Fibroblast of skin of left quadriceps (primary cell): ENCODE measurements around the gene CBX1.
"Not testable (repeated sequence)": the region's sequence is repeated elsewhere in the genome, so short reads cannot be mapped to it uniquely, and the experiment has no call there.

ENCODE experiments used
- DNase-seq, 2 experiments: peaks; one replicate each; pipeline ENCODE4 v3.0.0-alpha.2; 2013; ENCODE audit warnings: low read depth in 2 of 2

CBX1 gene

GRCh38 chr17:48123776-48124388 is 22.6 kb upstream of the CBX1 start:
- DNase-seq: no peak

- no peak for DNase-seq
Measured at GRCh38 chr17:48123111-48123510, 21.8 kb upstream of the CBX1 start.

- no peak for DNase-seq
Measured at GRCh38 chr17:48122665-48123045, 21.4 kb upstream of the CBX1 start.

- DNase-seq: no peak
Measured at GRCh38 chr17:48121923-48122664, 20.8 kb upstream of the CBX1 start.

GRCh38 chr17:48113201-48113676 is 12.0 kb upstream of the CBX1 start:
- no peak for DNase-seq

DNA sequence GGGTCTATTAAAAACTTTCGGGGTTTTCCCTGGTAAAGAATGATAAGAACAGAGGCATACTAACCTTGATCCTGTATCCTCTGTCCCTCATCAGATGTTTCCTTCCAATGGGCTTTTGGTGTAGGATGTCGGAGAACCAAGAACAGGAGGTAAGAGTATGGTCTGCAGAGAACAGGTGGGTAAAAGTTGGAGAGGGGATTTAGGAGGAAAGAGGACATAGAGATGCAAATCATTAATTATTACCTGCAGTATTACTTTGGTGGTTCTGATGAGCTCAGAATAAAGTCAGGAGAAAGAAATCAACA is 10.6 kb upstream of the CBX1 start:
- no peak for DNase-seq

DNA sequence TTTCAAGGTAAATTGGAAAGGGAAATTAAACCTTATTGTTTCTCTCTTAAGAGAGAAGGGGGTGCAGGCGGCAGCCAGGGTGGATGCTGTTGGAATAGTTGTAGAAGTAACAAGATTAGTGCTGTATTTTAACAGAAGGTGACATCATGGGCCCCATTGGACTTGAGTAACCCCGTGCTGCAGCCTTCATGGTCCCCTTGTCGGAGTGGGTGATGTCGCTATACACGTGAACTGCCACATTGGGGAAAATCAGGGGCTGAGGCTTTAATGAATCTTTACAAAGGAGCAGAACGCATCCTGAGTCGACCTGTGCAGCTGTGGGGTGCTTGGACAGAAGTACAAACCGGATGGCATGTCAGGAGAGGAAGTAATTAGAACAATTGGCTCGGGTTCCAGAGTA is 9.5 kb upstream of the CBX1 start:
- no peak for DNase-seq

DNA sequence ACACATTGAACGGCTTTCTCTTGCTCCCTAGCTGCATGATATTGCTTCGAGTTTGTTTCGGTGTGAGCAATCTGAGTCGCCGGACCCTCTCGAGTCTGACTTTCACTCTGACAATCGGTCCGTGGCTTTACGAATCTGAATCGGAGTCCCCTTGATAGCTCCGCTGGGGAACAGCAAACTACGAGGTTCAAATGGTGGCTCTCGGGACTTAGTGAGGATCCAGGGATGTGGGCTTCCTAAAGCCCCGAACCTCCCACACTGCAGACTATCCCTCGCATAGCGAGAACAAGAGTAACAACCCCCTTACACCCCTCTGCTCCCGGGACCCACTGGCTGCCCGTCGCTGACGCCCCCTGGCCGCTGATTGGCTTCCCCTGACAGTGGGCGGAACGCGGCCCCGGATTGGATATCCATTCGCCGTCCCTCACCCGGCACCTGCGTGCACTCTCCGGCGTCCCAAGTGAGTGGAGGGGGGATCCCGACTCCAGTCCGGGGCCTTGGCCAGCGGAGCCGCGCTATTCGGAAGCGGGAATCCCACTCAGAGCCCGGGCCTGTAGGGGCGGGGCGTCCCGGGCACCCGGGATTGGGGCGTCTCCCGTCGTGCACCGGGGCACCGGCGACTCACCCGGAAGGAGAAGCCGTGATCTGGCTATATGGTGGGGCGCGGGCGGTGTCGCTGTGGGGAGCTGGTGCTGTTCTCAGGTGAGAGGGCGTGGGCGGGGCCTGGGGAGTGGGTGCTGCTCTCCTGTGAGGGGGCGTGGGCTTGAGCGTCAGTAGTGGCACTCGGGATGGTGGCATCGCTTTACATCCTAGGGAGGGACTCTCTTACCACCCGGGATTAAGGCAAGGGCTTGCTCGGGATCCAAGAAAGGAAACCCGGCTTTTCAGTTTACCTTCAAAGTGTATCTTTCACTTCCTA is 6.1 kb upstream of the CBX1 start, which contains the start of gene SNX11:
TSS of gene SNX11 (plus strand) at position 630 of the 919 bp plus-strand sequence. CDS start 4,278 bp downstream, outside the sequence.
- peak; percentile 62 to 66 for DNase-seq

GRCh38 chr17:48106802-48107136 is 5.5 kb upstream of the CBX1 start:
- DNase-seq: no peak

GRCh38 chr17:48104440-48104839 is 3.2 kb upstream of the CBX1 start:
- no peak for DNase-seq

DNA sequence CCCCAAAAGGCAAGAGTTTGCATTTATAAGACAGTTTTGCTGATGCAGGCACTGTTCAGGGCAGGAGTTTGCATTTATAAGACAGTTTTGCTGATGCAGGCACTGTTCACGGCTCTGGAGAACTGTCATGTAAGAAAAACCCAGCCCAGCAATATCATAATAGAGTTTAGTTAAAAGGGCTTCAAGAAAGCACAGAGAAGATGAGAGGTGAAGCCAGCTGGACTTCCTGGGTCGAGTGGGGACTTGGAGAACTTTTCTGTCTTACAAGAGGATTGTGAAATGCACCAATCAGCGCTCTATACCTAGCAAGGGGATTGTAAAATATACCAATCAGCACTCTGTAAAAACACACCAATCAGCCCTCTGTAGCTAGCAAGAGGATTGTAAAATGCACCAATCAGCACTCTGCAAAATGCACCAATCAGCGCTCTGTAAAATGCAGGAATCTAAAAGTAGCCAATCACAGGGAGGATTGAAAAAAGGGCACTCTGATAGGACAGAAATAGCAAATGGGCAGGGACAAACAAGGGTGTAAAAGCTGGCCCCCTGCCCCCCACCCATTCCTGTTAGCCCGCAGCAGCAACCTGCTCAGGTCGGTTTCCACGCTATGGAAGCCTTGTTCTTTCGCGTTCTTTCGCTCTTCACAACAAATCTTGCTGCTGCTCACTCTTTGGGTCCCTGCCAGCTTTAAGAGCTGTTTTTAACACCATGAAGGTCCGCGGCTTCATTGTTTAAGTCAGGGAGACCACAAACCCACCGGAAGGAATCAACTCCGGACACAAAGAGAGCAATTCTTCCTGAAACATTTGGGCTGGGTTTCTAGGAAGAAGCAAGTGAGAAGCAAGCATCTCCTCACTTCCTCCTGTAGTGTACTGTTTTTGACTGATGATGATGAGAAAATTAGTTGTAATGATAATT is 1.8 kb upstream of the CBX1 start:
- DNase-seq: no peak

DNA sequence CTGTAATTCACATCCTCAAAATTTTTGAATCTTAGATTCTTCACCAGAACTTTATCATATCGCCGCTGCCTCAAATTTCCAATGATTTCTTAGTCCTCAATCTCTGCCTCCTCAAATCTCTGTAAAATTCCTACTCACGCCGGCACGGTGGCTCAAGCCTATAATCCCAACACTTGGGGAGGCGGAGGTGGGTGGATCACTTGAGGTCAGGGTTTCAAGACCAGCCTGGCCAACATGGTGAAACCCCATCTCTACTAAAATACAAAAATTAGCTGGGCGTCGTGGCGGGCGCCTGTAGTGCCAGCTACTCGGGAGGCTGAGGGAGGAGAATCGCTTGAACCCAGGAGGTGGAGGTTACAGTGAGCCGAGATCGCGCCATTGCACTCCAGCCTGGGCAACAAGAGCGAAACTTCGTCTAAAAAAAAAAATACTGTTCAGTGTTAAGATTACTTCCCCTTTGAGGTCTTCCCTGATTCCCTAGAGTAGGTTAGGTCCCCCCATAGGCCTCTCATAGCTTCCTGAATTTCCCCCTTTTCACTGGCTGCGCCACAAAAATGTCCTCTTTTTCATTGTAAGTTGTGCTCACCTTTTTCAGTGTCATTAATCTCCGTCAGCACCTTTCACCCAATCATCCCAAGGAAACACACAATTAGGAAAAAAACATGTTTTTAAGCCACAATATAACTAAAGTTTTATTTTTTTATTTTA is 919 bp upstream of the CBX1 start:
- no peak for DNase-seq

DNA sequence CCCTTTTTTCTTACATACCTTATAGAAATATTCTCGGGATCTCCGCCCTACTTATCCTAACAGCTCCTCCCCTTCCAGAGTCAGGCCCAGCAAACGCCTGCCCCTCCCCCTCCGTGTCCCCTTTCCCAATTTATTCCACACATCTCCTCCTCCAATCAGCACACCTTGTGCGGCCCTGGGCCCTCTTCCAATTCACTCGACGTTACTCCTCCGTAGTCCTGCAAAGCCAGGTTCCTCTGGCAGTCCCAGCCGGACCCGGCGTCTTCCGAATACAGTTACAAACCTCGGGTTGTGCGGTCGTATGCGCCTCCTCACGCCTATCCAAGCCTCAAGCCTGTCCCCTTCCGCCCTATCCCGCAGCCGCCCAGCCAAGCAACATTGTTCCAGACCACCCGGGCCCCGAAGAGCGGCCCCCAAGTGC is 677 bp downstream of the CBX1 start:
- DNase-seq: peak; percentile 20 to 37

DNA sequence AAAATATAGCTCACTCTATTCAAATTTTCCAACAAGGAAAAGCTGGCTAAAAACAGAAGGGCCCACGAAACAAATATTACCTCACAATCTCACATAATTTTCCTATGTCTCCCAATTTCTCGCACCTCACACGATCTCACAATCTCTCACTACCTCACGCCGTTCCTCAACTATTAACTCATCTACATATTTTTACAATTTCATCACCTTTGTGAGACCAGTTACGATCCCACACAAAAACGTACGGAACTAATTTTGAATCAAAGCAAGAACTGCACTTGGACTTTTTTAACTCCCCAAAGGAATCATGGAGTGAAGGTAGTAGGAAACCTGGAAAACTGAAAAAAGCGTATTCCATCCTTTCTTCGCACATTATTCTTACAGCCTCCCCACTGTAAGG is 1.1 kb downstream of the CBX1 start:
- DNase-seq: peak; percentile 39 to 40

- DNase-seq: no peak
Measured at GRCh38 chr17:48095611-48096010, 5.7 kb downstream of the CBX1 start.

GRCh38 chr17:48093341-48094045 is 7.8 kb downstream of the CBX1 start:
- DNase-seq: no peak

DNA sequence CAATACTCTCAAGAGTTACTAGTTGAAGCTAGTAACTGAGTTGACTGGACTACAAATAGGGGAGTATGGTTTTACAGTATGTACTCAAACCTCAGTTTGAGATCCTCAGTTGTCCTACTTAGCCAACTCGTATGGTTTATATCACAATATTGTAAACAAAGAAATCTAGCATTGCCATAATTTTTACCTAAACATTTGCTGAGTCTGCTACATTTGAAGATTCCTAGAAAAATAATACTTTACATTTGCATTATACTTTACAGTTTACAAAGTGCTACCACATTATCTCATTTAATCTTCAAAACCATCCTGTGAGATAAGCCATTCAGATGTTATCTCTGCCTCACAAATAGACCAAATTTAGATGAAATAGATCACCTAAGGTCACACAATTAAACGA is 16.3 kb downstream of the CBX1 start:
- no peak for DNase-seq

DNA sequence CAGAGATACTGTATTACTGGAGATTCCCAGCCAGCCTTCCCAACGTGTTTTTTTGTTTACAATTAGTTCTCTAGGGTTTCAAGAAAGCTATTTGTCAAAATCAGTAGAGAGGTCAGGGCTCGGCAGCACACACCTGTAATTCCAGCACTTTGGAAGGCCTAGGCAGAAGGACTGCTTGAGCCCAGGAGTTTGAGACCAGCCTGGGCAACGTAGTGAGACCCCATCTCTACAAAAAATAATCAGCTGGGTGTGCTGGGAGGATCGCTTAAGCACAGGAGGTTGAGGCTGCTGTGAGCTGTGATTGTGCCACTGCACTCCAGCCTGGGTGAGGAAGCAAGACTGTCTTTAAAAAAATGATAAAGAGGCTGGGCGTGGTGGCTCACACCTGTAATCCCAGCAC is 19.4 kb downstream of the CBX1 start:
- no peak for DNase-seq

DNA sequence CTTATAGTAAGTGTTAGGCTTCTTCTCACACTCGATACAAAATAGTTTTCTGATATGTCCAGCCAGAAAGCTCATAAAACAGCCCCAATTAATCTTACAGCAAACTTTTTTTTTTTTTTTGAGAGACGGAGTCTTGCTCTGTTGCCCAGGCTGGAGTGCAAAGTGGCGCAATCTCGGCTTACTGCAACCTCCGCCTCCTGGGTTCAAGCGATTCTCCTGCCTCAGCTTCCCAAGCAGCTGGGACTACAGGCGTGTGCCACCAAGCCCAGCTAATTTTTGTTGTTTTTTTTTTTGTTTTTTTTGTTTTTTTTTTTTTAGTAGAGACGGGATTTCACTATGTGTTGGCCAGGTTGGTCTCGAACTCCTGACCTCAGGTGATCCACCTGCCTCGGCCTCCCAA is 24.1 kb downstream of the CBX1 start:
- DNase-seq: not testable (repeated sequence)
